ENCODE data around the gene CCNE1.

CCNE1 gene

GRCh38 chr19:29849208-29849607 lies 37.4 kb downstream of the CCNE1 start:
- no peak for DNase-seq

GRCh38 chr19:29850482-29850881 lies 38.7 kb downstream of the CCNE1 start:
- no peak for DNase-seq

GRCh38 chr19:29851769-29852521 lies 40.2 kb downstream of the CCNE1 start:
- DNase-seq, result no peak

GRCh38 chr19:29854033-29854432 lies 42.2 kb downstream of the CCNE1 start:
- DNase-seq, result no peak

GRCh38 chr19:29855087-29855486 lies 43.3 kb downstream of the CCNE1 start:
- DNase-seq, result no peak

- DNase-seq, result no peak
Observed at GRCh38 chr19:29855741-29856500, 44.1 kb downstream of the CCNE1 start.

GRCh38 chr19:29858000-29858596 lies 46.3 kb downstream of the CCNE1 start:
- DNase-seq, result no peak

GRCh38 chr19:29858621-29859020 lies 46.8 kb downstream of the CCNE1 start:
- DNase-seq, result no peak

- no peak for DNase-seq
Observed at GRCh38 chr19:29860492-29860891, 48.7 kb downstream of the CCNE1 start.

GRCh38 chr19:29861574-29861973 lies 49.8 kb downstream of the CCNE1 start:
- DNase-seq, result no peak

- no peak for DNase-seq
Observed at GRCh38 chr19:29866011-29866410, 54.2 kb downstream of the CCNE1 start.

- no peak for DNase-seq
Observed at GRCh38 chr19:29867984-29868383, 56.2 kb downstream of the CCNE1 start.

- no peak for DNase-seq
Observed at GRCh38 chr19:29871143-29871542, 59.4 kb downstream of the CCNE1 start.

GRCh38 chr19:29872224-29872731 lies 60.5 kb downstream of the CCNE1 start:
- no peak for DNase-seq

GRCh38 chr19:29873024-29873800 lies 61.4 kb downstream of the CCNE1 start:
- no peak for DNase-seq
